ENCODE measurements around the gene LENEP. TPM values are rescaled to one million over a fixed set of nuclear protein-coding genes. Genes with fewer than 3 reads are reported as not detected.

Gene LENEP
- polyA plus RNA-seq, 2 of the 4 experiments (the other 2 are of a cell fraction) = not detected

- TF ChIP-seq BCL3 (IDR thresholded peaks at IDR 0.05) = no peak
Observed at GRCh38 chr1:154958036-154958435, 35.4 kb upstream of the LENEP start (continued).

- TF ChIP-seq ATOH8 (CRISPR knock-in tag; IDR thresholded peaks at IDR 0.05; ENCODE audit: low read depth) (no peak), KDM5A (IDR thresholded peaks at IDR 0.05) (no peak)
- ATAC-seq = no peak
- Histone ChIP-seq H3K4me1 (peaks cover 39% of the 10 kb centered on the region), H3K4me3 (no peak overlapping the region), H3K9me3 (no peaks in the 10 kb centered on the region), H3K4me2 (no peak overlapping the region), H3K27ac (no peak overlapping the region)
- ChIA-PET POLR2A (no interaction called here), CTCF (interaction anchor here (0.7 to 1.5 kb wide), 3 partner anchors 25 to 133 kb away, joined by 3 read pairs; no protein-coding TSS in a partner anchor)
- WGBS (ENCODE audit: missing lambda C conversion rate) = 92% methylated on average over 15 of the region's 16 CpGs
- FAIRE-seq = no peak
- DNase-seq (ENCODE audit: low read depth in 1 of 2, low spot score in 1 of 2) = no peak
Observed at GRCh38 chr1:154958681-154959425, 34.5 kb upstream of the LENEP start.

GRCh38 chr1:154959426-154959780 lies 34.0 kb upstream of the LENEP start:
- no peak for ATAC-seq
- H3K4me2 ChIP-seq = no peak overlapping the region
- no peaks in the 10 kb centered on the region for H3K9me3 ChIP-seq
- no peak overlapping the region for H3K27ac ChIP-seq
- POLR2A ChIA-PET = no interaction called here
- FAIRE-seq = no peak
- peaks cover 39% of the 10 kb centered on the region for H3K4me1 ChIP-seq
- no peak for TF ChIP-seq ZC3H11A (IDR thresholded peaks at IDR 0.05)
- no peak for TF ChIP-seq POLR2A (IDR thresholded peaks at IDR 0.05; ENCODE audit: low read length)
- TF ChIP-seq HOXA7 (CRISPR knock-in tag; IDR thresholded peaks at IDR 0.05) = no peak
- no peak for TF ChIP-seq NR3C1 (IDR thresholded peaks at IDR 0.05)
- TF ChIP-seq GATA3 (IDR thresholded peaks at IDR 0.05; ENCODE audit: borderline replicate concordance) = no peak
- no peak for TF ChIP-seq REST (IDR thresholded peaks at IDR 0.05)
- no peak for TF ChIP-seq HOXB5 (CRISPR knock-in tag; IDR thresholded peaks at IDR 0.05)
- TF ChIP-seq HOXB13 (CRISPR knock-in tag; IDR thresholded peaks at IDR 0.05; ENCODE audit: low read depth) = no peak
- TF ChIP-seq CTCF (IDR thresholded peaks at IDR 0.05) = no peak
- TF ChIP-seq MAZ (IDR thresholded peaks at IDR 0.05; ENCODE audit: borderline replicate concordance, low read depth, low read length) = no peak
- no peak for TF ChIP-seq POLR2AphosphoS2 (conservative IDR thresholded peaks at IDR 0.05; ENCODE audit: low read length)
- no peak for TF ChIP-seq ATOH8 (CRISPR knock-in tag; IDR thresholded peaks at IDR 0.05; ENCODE audit: low read depth)
- no peak for TF ChIP-seq NFE2L2 (conservative IDR thresholded peaks at IDR 0.05; ENCODE audit: low read length)
- TF ChIP-seq USF2 (IDR thresholded peaks at IDR 0.05) = no peak
- WGBS (ENCODE audit: missing lambda C conversion rate) = 94% methylated on average over 7 of the region's 7 CpGs
- DNase-seq (ENCODE audit: low read depth in 1 of 2, low spot score in 1 of 2) = no peak
- no peak overlapping the region for H3K4me3 ChIP-seq
- CTCF ChIA-PET = interaction anchor here (0.7 to 1.2 kb wide), 2 partner anchors 25 to 125 kb away, joined by 3 read pairs; no protein-coding TSS in a partner anchor

All from A549 (cell line).